ENCODE results near the gene FBXO34.

The FBXO34 gene

DNA sequence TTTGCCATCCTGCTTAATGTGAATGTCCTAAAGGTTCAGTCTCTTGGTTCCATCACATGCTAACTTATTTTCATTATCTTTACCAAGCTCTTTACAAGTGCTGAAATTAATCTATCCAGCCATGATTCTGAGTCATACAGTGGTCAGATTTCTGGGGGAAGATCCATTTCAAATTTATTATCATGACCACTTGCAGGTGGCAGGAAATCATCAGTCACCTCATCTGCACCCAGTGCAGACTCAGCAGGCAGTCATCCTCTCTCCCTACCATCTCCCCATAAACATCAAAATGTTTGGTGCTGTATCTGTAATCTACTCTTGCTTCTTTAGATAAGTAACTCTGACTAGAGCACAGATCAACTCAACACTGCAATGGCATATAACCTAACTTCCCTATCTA is 116.9 kb downstream of the FBXO34 start:
- H3K4me3 ChIP-seq (ENCODE audit: control insufficient read depth, low read depth, low read length) = no peak overlapping the region
- TF ChIP-seq, protein P1, sequence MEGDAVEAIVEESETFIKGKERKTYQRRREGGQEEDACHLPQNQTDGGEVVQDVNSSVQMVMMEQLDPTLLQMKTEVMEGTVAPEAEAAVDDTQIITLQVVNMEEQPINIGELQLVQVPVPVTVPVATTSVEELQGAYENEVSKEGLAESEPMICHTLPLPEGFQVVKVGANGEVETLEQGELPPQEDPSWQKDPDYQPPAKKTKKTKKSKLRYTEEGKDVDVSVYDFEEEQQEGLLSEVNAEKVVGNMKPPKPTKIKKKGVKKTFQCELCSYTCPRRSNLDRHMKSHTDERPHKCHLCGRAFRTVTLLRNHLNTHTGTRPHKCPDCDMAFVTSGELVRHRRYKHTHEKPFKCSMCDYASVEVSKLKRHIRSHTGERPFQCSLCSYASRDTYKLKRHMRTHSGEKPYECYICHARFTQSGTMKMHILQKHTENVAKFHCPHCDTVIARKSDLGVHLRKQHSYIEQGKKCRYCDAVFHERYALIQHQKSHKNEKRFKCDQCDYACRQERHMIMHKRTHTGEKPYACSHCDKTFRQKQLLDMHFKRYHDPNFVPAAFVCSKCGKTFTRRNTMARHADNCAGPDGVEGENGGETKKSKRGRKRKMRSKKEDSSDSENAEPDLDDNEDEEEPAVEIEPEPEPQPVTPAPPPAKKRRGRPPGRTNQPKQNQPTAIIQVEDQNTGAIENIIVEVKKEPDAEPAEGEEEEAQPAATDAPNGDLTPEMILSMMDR (conservative IDR thresholded peaks at IDR 0.05; ENCODE audit: control insufficient read depth, insufficient read depth, low read depth, low read length) = no peak
- peak; percentile 91 for DNase-seq (ENCODE audit: low read depth)

DNA sequence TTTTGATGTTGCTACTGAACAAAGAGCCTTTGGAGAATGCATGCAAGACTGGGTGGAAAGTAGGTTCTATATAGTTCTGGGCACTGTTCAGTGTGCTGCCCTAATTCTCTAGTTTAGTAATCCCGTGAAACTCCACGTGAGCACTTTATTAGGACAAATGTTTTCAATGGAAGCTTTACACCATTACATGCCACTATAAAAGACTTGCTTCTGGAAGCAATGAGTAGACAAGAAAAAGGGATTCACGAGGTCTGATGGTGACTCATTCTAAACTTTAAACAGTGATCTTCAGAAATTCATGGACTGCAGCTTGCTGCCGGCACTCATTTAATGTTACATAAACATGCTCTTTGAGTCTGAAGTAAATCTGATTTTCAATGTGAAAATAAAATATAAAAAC is 118.1 kb downstream of the FBXO34 start:
- DNase-seq (ENCODE audit: low read depth) = peak; percentile 86
- H3K4me3 ChIP-seq (ENCODE audit: control insufficient read depth, low read depth, low read length) = no peak overlapping the region
- TF ChIP-seq, protein P1 (conservative IDR thresholded peaks at IDR 0.05; ENCODE audit: control insufficient read depth, insufficient read depth, low read depth, low read length) = no peak

DNA sequence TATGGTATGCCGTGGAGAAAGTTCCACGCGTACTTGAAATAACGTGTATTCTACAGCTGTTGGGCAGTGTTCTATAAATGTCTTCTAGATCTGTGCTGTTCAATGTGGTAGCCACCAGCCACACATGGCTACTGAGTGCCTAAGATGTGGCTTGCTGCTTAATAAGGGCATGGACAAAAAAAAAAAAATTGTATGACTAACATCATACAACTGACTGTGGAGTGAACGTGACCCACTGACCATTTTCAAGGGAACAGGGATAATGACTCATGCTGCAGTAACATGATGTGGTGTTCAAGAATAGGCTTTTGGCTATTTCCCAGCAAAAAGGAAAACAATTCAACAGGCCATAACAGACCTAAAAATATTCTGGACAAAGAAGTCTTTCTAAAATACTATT is 127.5 kb downstream of the FBXO34 start:
- TF ChIP-seq, protein P1 (conservative IDR thresholded peaks at IDR 0.05; ENCODE audit: control insufficient read depth, insufficient read depth, low read depth, low read length) = no peak
- H3K4me3 ChIP-seq (ENCODE audit: control insufficient read depth, low read depth, low read length) = no peak overlapping the region
- peak; percentile 98 for DNase-seq (ENCODE audit: low read depth)

DNA sequence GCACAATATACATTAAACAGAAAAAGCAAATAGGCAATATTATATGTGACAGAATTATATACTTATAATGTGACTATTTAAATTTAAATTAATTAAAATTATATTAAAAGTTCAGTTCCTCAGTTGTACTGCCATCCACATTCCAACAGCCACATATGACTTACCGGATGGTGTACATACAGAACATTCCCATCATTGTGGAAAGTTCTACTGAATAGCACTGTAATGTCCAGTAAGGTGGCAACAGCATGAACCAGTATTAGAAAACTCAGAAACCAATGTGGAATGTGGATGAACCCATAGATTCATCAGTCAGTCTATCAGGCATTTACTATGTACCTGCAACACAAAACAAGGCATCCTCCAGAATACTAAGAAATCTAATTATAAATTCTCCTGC is 128.0 kb downstream of the FBXO34 start:
- DNase-seq (ENCODE audit: low read depth) = no peak
- TF ChIP-seq, protein P1 (conservative IDR thresholded peaks at IDR 0.05; ENCODE audit: control insufficient read depth, insufficient read depth, low read depth, low read length) = no peak
- no peak overlapping the region for H3K4me3 ChIP-seq (ENCODE audit: control insufficient read depth, low read depth, low read length)

DNA sequence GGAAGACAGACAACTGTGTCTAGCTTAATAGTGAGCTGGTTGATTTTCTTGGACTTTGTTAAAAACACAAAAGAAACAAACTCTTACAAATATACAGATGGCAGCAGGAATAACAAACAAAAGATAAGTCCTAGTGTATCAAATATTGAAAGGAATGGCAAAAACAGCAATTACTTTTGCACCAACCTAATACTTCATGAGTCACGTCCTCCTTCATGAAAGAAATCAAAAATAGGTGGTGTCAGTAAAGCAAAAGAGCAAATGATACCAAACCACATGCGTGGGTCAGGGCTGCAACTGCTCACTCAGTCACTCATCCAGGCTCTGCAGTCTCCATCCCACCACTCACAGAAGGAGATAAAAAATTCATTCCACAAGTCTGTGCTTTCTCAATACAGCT is 128.6 kb downstream of the FBXO34 start:
- TF ChIP-seq, protein P1 (conservative IDR thresholded peaks at IDR 0.05; ENCODE audit: control insufficient read depth, insufficient read depth, low read depth, low read length) = no peak
- H3K4me3 ChIP-seq (ENCODE audit: control insufficient read depth, low read depth, low read length) = no peak overlapping the region
- DNase-seq (ENCODE audit: low read depth) = peak; percentile 53

DNA sequence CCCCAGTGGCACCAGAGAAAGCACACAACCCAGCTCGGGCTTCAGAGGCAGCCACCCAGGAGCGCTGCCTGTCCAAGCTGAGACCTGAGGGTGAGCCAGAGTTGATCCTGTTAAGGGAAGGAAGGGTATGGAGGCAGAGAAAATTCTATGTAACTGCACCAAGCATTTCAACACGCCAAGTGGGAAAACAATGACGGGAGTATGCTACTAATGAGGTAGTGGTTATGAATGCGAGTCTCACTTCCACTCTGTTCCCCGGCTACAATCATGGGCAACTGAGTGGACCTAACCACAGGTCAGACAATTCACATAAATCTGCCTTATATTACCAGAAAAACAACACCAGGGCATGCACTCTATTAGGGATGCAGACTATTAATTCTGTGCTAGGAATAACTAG is 130.5 kb downstream of the FBXO34 start:
- TF ChIP-seq, protein P1 (conservative IDR thresholded peaks at IDR 0.05; ENCODE audit: control insufficient read depth, insufficient read depth, low read depth, low read length) = no peak
- no peak overlapping the region for H3K4me3 ChIP-seq (ENCODE audit: control insufficient read depth, low read depth, low read length)
- DNase-seq (ENCODE audit: low read depth) = no peak
